A673 (cell line): ENCODE measurements around the gene ZEB2.

Experiments
- CTCF ChIP-seq: fragments of 300-800, 200-600 bp; sonication (generic); conservative IDR thresholded peaks from 2 replicates; pipeline ENCODE4 v1.5.1; 2017; ENCODE audit warnings: low read depth, mild to moderate bottlenecking, antibody characterized with exemption, low read length, moderate library complexity, mixed read lengths
- EZH2 ChIP-seq: fragments of 200-600 bp; sonication (generic); IDR thresholded peaks from 2 replicates; pipeline ENCODE4 v1.6.1; 2017; ENCODE audit warnings: borderline replicate concordance, low read depth, mild to moderate bottlenecking, mixed read lengths, antibody characterized with exemption, low read length; ENCODE audit not compliant: poor library complexity, severe bottlenecking

DNA sequence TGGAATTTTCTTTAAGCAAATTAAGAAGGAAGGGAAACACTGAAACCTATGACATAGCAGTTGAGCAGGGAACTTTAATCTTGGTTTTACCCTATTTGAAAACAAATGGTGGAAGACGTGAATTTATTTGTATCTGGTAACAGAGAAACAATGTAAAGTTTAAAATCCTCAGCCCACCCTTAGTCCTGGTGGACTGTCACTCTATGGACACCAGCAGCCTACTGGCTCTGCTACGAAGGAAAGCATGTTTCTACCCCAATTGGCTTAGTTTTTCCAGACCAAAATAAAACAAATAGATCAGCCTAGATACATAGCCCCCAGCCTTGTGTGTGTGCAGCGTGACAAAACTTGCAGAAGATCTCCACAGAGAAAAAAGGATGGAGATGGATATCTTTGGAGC, 7.4 kb downstream of the ZEB2 start:
- TF ChIP-seq CTCF (no peak), EZH2 (no peak)
